ENCODE results near the gene TDRD15.

DNA sequence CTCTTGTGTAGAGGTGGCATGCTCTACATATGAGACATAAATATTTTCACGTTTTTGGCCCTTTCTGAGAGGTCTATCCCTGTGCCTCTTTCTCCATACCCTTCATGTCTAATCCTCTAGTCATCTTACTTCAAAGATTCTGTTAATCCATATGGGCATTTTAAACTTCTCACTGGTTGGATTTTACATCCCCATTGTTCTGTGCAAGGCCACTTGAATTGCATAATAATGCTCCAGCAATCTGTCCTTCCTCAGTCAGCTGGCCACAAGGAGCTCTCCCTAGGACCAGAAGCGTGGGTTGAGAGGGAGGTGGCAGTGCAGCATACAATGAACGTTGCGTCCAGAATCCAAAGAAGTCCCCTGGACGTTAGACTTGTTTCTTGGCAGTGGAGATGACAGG, 58.2 kb downstream of the TDRD15 start:
- TF ChIP-seq HDGF (IDR thresholded peaks at IDR 0.05; ENCODE audit: borderline replicate concordance): no peak
- TF ChIP-seq, protein P1, sequence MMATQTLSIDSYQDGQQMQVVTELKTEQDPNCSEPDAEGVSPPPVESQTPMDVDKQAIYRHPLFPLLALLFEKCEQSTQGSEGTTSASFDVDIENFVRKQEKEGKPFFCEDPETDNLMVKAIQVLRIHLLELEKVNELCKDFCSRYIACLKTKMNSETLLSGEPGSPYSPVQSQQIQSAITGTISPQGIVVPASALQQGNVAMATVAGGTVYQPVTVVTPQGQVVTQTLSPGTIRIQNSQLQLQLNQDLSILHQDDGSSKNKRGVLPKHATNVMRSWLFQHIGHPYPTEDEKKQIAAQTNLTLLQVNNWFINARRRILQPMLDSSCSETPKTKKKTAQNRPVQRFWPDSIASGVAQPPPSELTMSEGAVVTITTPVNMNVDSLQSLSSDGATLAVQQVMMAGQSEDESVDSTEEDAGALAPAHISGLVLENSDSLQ (IDR thresholded peaks at IDR 0.05): no peak
- TF ChIP-seq BHLHE40 (IDR thresholded peaks at IDR 0.05; ENCODE audit: borderline replicate concordance): no peak
